K562 (cell line): Measurements from ENCODE around the gene USHBP1. TPM values are rescaled to one million over a fixed set of nuclear protein-coding genes. Genes with fewer than 3 reads are reported as not detected.

Experiments used
- ATAC-seq: fragments of 200-7000 bp; cut with Tn5 transposase; 3 replicates; pipeline ENCODE4 v1.9.1; 2020; ENCODE audit warnings: moderate library complexity
- BruUV-seq: library from RNA; stranded (reverse); fragments of 400-500 nt; replicated peaks from 2 replicates; lab custom pipeline; 2021; lab: Mats Ljungman, UMichigan
- CTCF ChIA-PET: fragments of 300-600 bp; formaldehyde crosslinking; extraction: SDS; loops from one replicate; lab custom pipeline; 2021; ENCODE audit warnings: low intra/inter-chr PET ratio; lab: Yijun Ruan, JAX
- POLR2A ChIA-PET: fragments of 300-600, 350-650 bp; sonication (Branson Sonifier 250); formaldehyde crosslinking; extraction: SDS; loops from one replicate; lab custom pipeline; 2021; ENCODE audit warnings: antibody characterized with exemption, inconsistent platforms; lab: Yijun Ruan, JAX
- DNase-seq, 4 experiments: peaks; one replicate each; pipeline versions ENCODE4 v3.0.0 to v3.0.0-alpha.2; 2011 to 2018; ENCODE audit warnings: low spot score in 3 of 4, mixed read lengths in 3 of 4; ENCODE audit errors: extremely low read depth in 1 of 4
- FAIRE-seq: peaks from 2 replicates; lab custom pipeline; 2011; peaks lifted over from hg19 to GRCh38; lab: Jason Lieb, UNC
- H2AFZ ChIP-seq: 2 replicates; pipeline ENCODE4 v1.6.0; 2011; ENCODE audit warnings: low read depth, low read length, control low read depth, inconsistent platforms
- H3K27ac ChIP-seq: fragments of 200-600 bp; 3 replicates; pipeline ENCODE4 v1.8.0; 2011; ENCODE audit warnings: low read depth, mild to moderate bottlenecking, control low read depth, inconsistent platforms, low read length, moderate library complexity, mixed read lengths; ENCODE audit errors: extremely low read depth
- H3K27me3 ChIP-seq, 2 experiments: fragments of 300-600 bp in 1 of 2; 2 replicates in 1 of 2; 3 replicates in 1 of 2; pipeline versions ENCODE4 v1.6.0 to v1.8.0; 2011; ENCODE audit warnings: inconsistent platforms in 2 of 2, low read length in 2 of 2, mild to moderate bottlenecking in 1 of 2, mixed read lengths in 1 of 2, moderate library complexity in 1 of 2; ENCODE audit not compliant: control insufficient read depth in 2 of 2, insufficient read depth in 2 of 2
- H3K36me3 ChIP-seq: fragments of 300-600 bp; 3 replicates; pipeline ENCODE4 v1.8.0; 2011; ENCODE audit warnings: mild to moderate bottlenecking, low read length, inconsistent platforms; ENCODE audit not compliant: control insufficient read depth, insufficient read depth
- H3K4me1 ChIP-seq, 2 experiments: fragments of 200-600 bp in 1 of 2; replicated peaks in 1 of 2; 2 replicates in 1 of 2; 3 replicates in 1 of 2; pipeline versions ENCODE4 v1.5.1 to v1.8.0; 2011; ENCODE audit warnings: inconsistent platforms in 2 of 2, low read length in 2 of 2, mild to moderate bottlenecking in 1 of 2, mixed read lengths in 1 of 2, moderate library complexity in 1 of 2; ENCODE audit not compliant: control insufficient read depth in 2 of 2, insufficient read depth in 2 of 2
- H3K4me2 ChIP-seq: 2 replicates; pipeline ENCODE4 v1.6.1; 2011; ENCODE audit warnings: low read length, control low read depth, inconsistent platforms, mixed read lengths; ENCODE audit not compliant: insufficient read depth
- H3K4me3 ChIP-seq: fragments of 200-600 bp; sonication (generic), shearing (Covaris generic); 2 replicates; pipeline ENCODE4 v1.5.1; 2016; ENCODE audit warnings: control low read depth, inconsistent platforms
- H3K79me2 ChIP-seq: fragments of 200-600 bp; 3 replicates; pipeline ENCODE4 v1.8.0; 2011; ENCODE audit warnings: low read length, inconsistent platforms; ENCODE audit not compliant: control insufficient read depth, insufficient read depth
- H3K9ac ChIP-seq, 2 experiments: 2 replicates each; pipeline versions ENCODE4 v1.6.0 to v1.6.1; 2011; ENCODE audit warnings: low read depth in 2 of 2, low read length in 2 of 2, control low read depth in 1 of 2, inconsistent platforms in 1 of 2, mild to moderate bottlenecking in 1 of 2, mixed read lengths in 1 of 2; ENCODE audit not compliant: insufficient read depth in 1 of 2
- H3K9me1 ChIP-seq: one replicate; pipeline ENCODE4 v1.6.0; 2011; ENCODE audit warnings: inconsistent platforms, mild to moderate bottlenecking, low read length, moderate library complexity; ENCODE audit not compliant: control insufficient read depth, insufficient read depth
- H3K9me3 ChIP-seq: replicated peaks from 2 replicates; pipeline ENCODE4 v1.5.1; 2011; ENCODE audit warnings: low read depth, low read length, inconsistent platforms; ENCODE audit not compliant: control insufficient read depth, insufficient read depth
- H4K20me1 ChIP-seq: replicated peaks from 2 replicates; pipeline ENCODE4 v1.6.1; 2011; ENCODE audit warnings: low read length, inconsistent platforms, mixed read lengths; ENCODE audit not compliant: control insufficient read depth, insufficient read depth
- FOSL1 ChIP-seq: fragments of 200-800 bp; sonication (Bioruptor generic); conservative IDR thresholded peaks from 2 replicates; pipeline ENCODE4 v1.6.1; 2016; ENCODE audit warnings: missing genetic modification characterization, missing compliant biosample characterization
- KLF10 ChIP-seq: fragments of 250-450 bp; sonication (Bioruptor Pico); IDR thresholded peaks from 2 replicates; pipeline ENCODE4 v1.6.1; 2021; ENCODE audit warnings: matching md5 sums
- MTA1 ChIP-seq: fragments of 450-650 bp; IDR thresholded peaks from 2 replicates; pipeline ENCODE4 v1.6.1; 2017; ENCODE audit warnings: borderline replicate concordance
- OTX1 ChIP-seq: fragments of 450-650 bp; formaldehyde crosslinking; IDR thresholded peaks from 2 replicates; pipeline ENCODE4 v1.4.0; 2022; ENCODE audit warnings: mild to moderate bottlenecking
- PHF20 ChIP-seq: fragments of 450-650 bp; IDR thresholded peaks from 2 replicates; pipeline ENCODE4 v1.6.1; 2018; ENCODE audit not compliant: partially characterized antibody
- PHTF2 ChIP-seq: fragments of 250-450 bp; sonication (Bioruptor Pico); IDR thresholded peaks from 2 replicates; pipeline ENCODE4 v1.5.0; 2021; ENCODE audit warnings: mild to moderate bottlenecking
- SIN3A ChIP-seq, 2 experiments: fragments of 150-350 bp in 1 of 2; IDR thresholded peaks; 2 replicates each; pipeline ENCODE4 v1.6.1; 2011 to 2016; ENCODE audit warnings: borderline replicate concordance in 2 of 2, low read depth in 2 of 2, low read length in 2 of 2, mild to moderate bottlenecking in 2 of 2, moderate library complexity in 2 of 2; ENCODE audit not compliant: control insufficient read depth in 1 of 2
- SNAPC5 ChIP-seq: fragments of 250-450 bp; sonication (Bioruptor Pico); IDR thresholded peaks from 2 replicates; pipeline ENCODE4 v1.8.0; 2021; ENCODE audit warnings: moderate library complexity, mild to moderate bottlenecking, inconsistent platforms
- SP2 ChIP-seq: IDR thresholded peaks from 2 replicates; pipeline ENCODE4 v1.6.1; 2011; ENCODE audit warnings: mild to moderate bottlenecking, low read depth, low read length, moderate library complexity; ENCODE audit not compliant: poor library complexity, severe bottlenecking; ENCODE audit errors: extremely low read depth
- USF1 ChIP-seq: sonication (generic); formaldehyde crosslinking; IDR thresholded peaks from 2 replicates; pipeline ENCODE4 v1.9.0; 2022; ENCODE audit warnings: mild to moderate bottlenecking, missing genetic modification reagents
- ZBTB43 ChIP-seq: sonication (generic); formaldehyde crosslinking; IDR thresholded peaks from 2 replicates; pipeline ENCODE4 v1.8.0; 2023; ENCODE audit warnings: mild to moderate bottlenecking, missing genetic modification reagents
- WGBS: fragments of 100-300 bp; shearing (Covaris generic); methylation state at CpG from one replicate; pipeline ENCODE4 v1.1.6; 2016; ENCODE audit warnings: low coverage, mixed read lengths; ENCODE audit not compliant: insufficient coverage; ENCODE audit errors: missing lambda C conversion rate; 5-methylcytosine and 5-hydroxymethylcytosine counted together
- in situ Hi-C: fragments of 300-500 bp; cut with MboI; formaldehyde crosslinking; loops from 4 replicates; pipeline ENCODE4 v1.15.0; 2018; ENCODE audit warnings: inconsistent platforms, mixed read lengths
- intact Hi-C: fragments of 100-400 bp; cut with micrococcal nuclease; formaldehyde crosslinking; loops from 2 replicates; pipeline ENCODE4 v1.14.2; 2022
- polyA plus RNA-seq, 8 experiments: library from polyadenylated mRNA; depleted of rRNA in 4 of 8; stranded (reverse) in 5 of 8; unstranded in 3 of 8; fragments of >200 nt; fragmentation: Nextera tagmentation in 2 of 8; fragmentation: Illumina TruSeq in 1 of 8; extraction: Ambion mirVana in 2 of 8; extraction: Trizol in 1 of 8; gene quantifications; 2 replicates each; pipeline versions ENCODE4 v1.2.1 to v1.2.3, GENCODE V29; 2011 to 2014; ENCODE audit warnings: inconsistent platforms in 1 of 8, missing spikeins in 1 of 8
- total RNA-seq, 7 experiments: library from RNA; depleted of rRNA in 6 of 7; stranded (reverse); fragments of >200 nt in 6 of 7; fragmentation: Illumina TruSeq in 2 of 7; extraction: Trizol in 2 of 7; gene quantifications; 2 replicates each; pipeline versions ENCODE4 v1.2.1 to v1.2.3, GENCODE V29; 2011 to 2021; ENCODE audit warnings: low replicate concordance in 1 of 7
- TF ChIP-seq, protein P1 (sequence below): fragments of 250-450 bp; sonication (Bioruptor Pico); IDR thresholded peaks from 2 replicates; pipeline ENCODE4 v1.8.0; 2021; ENCODE audit warnings: moderate library complexity, mild to moderate bottlenecking, inconsistent platforms
- TF ChIP-seq, protein P2 (sequence below): sonication (generic); formaldehyde crosslinking; IDR thresholded peaks from 2 replicates; pipeline ENCODE4 v1.8.1; 2023; ENCODE audit warnings: mild to moderate bottlenecking, missing genetic modification reagents

Gene USHBP1
- total and polyA plus RNA-seq, 9 of the 15 experiments (the other 6 are each of a cell fraction or from before 2014, with no cell fraction given) = 0.03 to 0.10 (median 0.05) TPM; not detected in 5

- CTCF ChIA-PET = no interaction called here
- TF ChIP-seq PHTF2 = no peak
- no peak for TF ChIP-seq ZBTB43 (CRISPR knock-in tag)
- no peak for TF ChIP-seq MTA1
- TF ChIP-seq, protein P1, sequence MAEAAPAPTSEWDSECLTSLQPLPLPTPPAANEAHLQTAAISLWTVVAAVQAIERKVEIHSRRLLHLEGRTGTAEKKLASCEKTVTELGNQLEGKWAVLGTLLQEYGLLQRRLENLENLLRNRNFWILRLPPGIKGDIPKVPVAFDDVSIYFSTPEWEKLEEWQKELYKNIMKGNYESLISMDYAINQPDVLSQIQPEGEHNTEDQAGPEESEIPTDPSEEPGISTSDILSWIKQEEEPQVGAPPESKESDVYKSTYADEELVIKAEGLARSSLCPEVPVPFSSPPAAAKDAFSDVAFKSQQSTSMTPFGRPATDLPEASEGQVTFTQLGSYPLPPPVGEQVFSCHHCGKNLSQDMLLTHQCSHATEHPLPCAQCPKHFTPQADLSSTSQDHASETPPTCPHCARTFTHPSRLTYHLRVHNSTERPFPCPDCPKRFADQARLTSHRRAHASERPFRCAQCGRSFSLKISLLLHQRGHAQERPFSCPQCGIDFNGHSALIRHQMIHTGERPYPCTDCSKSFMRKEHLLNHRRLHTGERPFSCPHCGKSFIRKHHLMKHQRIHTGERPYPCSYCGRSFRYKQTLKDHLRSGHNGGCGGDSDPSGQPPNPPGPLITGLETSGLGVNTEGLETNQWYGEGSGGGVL (CRISPR knock-in tag) = no peak
- no peak for TF ChIP-seq USF1 (CRISPR knock-in tag)
- TF ChIP-seq KLF10 (CRISPR knock-in tag) = no peak
- no peak for TF ChIP-seq PHF20
- TF ChIP-seq, protein P2, sequence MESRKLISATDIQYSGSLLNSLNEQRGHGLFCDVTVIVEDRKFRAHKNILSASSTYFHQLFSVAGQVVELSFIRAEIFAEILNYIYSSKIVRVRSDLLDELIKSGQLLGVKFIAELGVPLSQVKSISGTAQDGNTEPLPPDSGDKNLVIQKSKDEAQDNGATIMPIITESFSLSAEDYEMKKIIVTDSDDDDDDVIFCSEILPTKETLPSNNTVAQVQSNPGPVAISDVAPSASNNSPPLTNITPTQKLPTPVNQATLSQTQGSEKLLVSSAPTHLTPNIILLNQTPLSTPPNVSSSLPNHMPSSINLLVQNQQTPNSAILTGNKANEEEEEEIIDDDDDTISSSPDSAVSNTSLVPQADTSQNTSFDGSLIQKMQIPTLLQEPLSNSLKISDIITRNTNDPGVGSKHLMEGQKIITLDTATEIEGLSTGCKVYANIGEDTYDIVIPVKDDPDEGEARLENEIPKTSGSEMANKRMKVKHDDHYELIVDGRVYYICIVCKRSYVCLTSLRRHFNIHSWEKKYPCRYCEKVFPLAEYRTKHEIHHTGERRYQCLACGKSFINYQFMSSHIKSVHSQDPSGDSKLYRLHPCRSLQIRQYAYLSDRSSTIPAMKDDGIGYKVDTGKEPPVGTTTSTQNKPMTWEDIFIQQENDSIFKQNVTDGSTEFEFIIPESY (CRISPR knock-in tag) = no peak
- no peak for TF ChIP-seq SIN3A (IDR thresholded peaks at IDR 0.05; ENCODE audit: borderline replicate concordance in 2 of 2, control insufficient read depth in 1 of 2, low read depth in 2 of 2, low read length in 2 of 2)
- no peak for TF ChIP-seq FOSL1
- TF ChIP-seq SP2 = no peak
- TF ChIP-seq SNAPC5 (CRISPR knock-in tag) = no peak
- TF ChIP-seq OTX1 = no peak
- intact Hi-C loops = no loop called here
Observed at GRCh38 chr19:17211547-17212446, 52.7 kb downstream of the USHBP1 start.

More at GRCh38 chr19:17211547-17212446, 52.7 kb downstream of the USHBP1 start:
- no TSS peak for BruUV-seq
- 0 out of 2 replicates have a peak, but pooled peaks cover 7% of the 10 kb centered on the region for H4K20me1 ChIP-seq
- POLR2A ChIA-PET = no interaction called here
- no peak overlapping the region for H3K4me3 ChIP-seq
- FAIRE-seq (no peak), ATAC-seq (no peak), DNase-seq (no peak)
- no peaks in the 10 kb centered on the region for H3K9me3 ChIP-seq
- peaks cover 16 to 38% of the 10 kb centered on the region in 2 experiments for H3K4me1 ChIP-seq
- no peak overlapping the region for H2AFZ ChIP-seq
- peaks cover 40% of the 10 kb centered on the region; the same call in 1 of the 3 replicates for H3K36me3 ChIP-seq
- 0 out of 4 replicates have a peak overlapping the region, but pooled peaks of 1 of the 2 experiments have one; percentile 3 for H3K9ac ChIP-seq
- WGBS = 95% methylated on average over 24 of the region's 58 CpGs
- H3K9me1 ChIP-seq = peaks cover 3% of the 10 kb centered on the region
- H3K27me3 ChIP-seq = no peaks in the 10 kb centered on the region
- in situ Hi-C loops = no loop called here
- H3K4me2 ChIP-seq = no peak overlapping the region
- peaks cover 9% of the 10 kb centered on the region for H3K79me2 ChIP-seq
- H3K27ac ChIP-seq = no peak overlapping the region
